Ammon's horn (tissue), 1 donor: ENCODE data around the gene TPP1.
A peak's percentile ranks its signal among the peaks of the same experiment; 100 is the strongest.

ENCODE experiments used
- DNase-seq: peaks from one replicate; pipeline ENCODE4 v3.0.0-alpha.2; 2016; ENCODE audit warnings: low spot score

TPP1 gene

DNA sequence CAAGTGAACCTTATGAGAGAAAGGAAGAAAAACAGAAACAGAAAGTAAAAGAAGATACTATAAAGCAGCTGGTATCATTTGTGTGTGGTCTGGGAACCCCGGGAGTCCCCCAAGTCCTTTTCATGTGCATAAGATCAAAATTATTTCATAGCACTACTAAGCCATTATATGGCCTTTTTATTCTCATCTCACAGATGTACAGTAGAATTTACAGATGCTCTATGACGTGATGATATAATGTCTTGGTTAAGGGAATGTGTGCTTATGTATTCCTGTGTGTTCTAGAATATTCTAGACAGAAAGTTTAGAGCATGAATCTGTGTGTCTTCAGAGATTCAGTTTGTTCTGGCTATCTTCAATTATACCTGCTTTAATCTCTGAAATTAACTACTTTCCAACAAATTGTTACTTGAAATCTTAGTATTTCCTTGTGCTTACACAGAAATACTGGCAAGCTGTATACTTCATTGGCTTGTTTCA, 8.6 kb upstream of the TPP1 start:
- no peak for DNase-seq

GRCh38 chr11:6626971-6627761, 7.9 kb upstream of the TPP1 start:
- DNase-seq = peak; percentile 71

- no peak for DNase-seq
Measured at GRCh38 chr11:6625832-6626420, 6.7 kb upstream of the TPP1 start.

DNA sequence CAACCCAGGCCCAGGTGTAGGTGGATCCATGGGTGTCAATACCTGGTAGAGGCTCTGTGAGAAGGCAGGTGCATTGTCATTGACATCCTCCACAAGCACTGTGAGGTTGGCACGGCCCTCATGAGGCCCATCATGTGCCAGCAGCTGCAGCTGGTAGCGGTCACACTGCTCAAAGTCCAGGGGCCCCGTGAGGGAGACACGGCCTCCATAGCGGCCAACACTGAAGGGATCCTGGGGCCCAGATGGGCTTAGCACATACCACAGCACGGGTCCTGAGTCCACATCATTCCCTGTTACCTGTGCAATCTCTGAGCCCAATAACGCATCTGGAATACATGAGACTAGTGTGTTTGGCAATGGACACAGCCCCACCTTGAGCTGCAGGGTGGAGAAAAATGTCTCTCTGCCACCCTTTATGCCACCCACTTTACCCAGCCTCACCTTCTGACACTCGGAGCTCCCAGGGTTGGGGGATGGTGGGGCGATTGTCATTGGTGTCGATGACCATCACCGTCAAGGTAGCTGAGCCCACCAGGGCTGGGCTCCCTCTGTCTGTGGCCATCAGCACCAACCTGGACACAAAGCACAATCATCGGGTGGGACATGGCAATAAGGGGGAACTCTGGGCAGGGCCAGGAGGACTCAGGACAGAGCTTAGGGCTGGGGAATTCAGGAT, 6.1 kb upstream of the TPP1 start:
- DNase-seq = no peak

DNA sequence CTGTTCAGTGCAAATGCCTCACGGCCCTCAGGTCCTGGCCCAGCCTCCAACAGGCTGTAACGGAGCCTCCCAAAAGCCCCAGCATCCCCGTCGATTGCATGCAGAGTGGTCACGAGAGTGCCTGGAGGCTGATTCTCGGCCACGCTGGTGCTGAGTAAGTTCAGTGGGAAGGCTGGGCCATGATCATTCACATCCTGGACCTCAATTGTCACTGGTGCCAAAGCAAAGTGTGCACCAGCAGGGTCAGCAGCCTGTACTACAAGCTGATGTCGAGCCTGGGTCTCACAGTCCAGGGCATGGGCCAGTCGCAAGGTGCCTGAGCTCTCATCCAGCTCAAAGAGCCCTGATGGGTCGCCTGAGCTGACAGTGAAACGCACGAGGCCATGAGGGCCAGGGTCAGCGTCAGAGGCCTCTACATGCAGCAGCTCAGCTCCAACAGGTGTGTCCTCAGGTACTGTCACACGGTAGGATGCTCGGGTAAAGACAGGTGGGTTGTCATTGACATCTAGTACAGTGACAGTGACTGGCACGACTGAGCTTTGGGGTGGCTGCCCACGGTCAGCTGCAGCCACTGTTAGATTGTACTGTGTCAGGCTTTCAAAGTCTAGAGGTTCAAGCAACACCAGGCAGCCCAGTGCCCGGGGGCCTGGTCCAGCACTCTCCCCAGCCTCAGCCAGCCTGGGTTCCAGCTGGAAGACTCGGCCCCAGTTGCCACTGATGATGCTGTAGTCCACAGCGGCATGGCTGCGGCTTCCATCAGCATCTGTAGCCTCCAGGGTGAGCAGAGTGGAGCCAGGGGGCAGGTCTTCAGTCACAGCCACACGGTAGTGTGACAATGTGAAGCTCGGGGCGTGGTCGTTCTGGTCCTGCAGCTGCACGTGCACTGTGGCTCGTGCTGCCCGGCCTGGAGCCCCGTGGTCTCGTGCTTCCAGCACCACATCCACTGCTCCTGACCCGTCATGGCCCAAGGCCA, 4.5 kb upstream of the TPP1 start:
- DNase-seq = no peak

DNA sequence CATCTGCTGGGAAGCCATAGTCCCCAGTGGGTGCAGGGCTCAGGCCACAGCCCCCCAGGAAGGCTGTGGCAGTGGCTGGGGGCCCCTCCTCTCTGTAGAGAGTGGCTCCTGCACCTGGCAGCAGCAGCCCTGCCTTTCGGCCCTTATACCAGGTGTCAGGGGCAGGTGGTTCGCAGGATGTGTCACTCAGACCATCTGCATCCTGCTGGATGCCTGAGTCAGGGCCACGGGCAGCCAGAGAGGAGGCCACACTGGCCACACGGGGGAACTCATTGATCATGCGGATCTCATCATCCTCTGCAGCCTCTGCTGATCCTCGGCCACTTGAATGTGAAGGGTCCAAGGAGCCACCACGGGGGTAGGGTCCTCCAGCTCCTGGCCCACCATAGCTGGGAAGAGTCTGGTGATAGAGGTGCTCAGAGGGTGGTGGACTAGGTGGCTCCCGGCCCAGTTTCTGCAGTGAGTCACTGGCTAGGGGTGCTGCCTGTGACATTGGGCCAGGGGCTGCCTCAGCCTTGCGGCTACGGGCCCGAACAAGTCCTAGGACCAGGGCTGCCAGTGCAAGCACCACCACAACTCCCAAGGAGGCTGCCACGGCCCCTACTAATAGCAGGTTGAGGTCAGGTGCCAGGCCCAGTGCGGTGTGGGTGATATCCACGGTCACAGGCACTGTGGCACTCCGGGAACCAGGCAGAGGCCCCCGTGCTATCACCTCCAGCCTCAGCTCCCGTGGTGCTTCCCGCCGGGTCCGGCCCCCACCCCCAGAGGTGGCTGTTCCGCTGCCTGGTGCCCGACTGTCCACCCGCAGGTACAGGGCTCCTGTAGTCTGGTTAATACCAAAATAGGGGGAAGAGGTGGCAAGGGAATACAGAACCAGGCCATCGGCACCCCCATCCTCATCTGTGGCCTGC, 3.3 kb upstream of the TPP1 start:
- no peak for DNase-seq

DNA sequence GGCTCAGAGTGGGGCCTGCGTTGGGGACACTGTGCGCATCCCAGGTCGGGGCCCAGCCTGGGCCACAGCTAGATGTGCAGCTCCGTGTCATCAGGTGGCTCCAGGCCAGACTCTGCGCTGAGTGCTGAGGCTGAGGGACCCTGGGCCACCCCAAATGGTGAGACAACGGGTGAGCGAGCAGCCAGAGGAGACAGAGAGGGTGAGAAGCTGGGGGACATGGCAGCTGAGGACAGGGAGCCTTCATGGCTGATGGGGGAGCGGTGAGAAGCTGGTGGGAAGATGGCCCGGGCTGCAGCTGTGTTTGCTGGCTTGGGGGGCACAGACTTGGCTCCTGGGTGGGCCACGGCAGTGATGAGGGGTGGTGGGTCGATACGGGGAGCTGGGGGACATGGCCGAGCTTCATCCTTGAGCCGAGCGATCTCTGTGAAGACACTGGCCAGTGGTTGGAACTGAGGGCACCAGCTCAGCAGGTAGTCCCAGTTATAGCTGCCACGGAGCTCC, 2.5 kb upstream of the TPP1 start:
- DNase-seq = no peak

DNA sequence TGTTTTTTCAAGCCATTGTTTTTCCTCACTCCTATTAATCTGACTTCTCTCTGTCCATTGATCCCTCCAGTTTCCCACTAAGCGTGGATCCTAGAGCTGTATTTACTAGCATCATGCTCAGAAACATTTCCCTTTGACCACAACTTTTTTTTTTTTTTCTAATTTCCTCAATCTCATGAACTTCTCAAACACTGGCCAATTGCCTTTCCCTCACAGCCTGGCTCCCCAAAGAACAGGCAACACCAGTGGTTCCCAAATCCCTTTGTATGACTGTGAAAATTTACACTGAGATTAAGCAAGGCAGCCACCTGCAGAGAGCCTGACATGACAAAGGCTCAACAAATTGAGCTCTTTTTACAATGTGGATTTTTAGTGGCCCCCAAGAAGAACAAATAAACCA, 1.4 kb upstream of the TPP1 start:
- DNase-seq = no peak

GRCh38 chr11:6618117-6619003, 862 bp downstream of the TPP1 start:
- DNase-seq = peak; percentile 87

GRCh38 chr11:6617315-6617781, 1.9 kb downstream of the TPP1 start:
- no peak for DNase-seq

DNA sequence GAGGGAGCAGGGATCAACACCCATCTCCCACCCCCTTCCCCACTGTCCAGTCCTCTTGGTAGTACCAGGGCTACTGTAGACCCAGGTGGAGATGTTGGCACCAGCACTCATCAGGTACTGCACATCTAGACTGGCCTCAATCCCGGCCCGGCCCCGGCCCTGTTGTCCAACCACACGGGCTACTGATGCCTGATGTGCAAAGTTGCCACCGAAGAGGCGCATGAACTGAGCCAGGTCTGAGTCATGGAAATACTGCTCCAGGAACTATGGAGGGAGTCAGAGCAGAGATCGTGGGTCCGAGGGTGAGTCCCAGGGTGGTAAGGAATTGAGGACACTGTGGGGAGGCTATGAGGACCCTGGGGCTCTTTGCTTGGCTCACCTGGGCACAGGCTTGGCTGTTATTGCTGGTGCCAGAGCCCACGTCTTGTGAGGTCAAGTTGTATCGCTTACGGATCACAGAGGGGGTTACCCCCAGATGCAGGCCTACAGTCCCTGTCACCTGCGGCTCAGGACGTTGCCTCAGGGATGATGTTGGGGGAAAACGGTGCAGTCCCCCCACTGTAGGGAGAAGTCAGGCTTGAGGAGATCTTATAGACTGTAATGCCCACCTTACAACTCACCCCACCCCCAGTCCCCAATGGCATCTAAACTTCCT, 2.5 kb downstream of the TPP1 start:
- DNase-seq = no peak

GRCh38 chr11:6615882-6616585, 3.2 kb downstream of the TPP1 start:
- DNase-seq = no peak

GRCh38 chr11:6615046-6615445, 4.2 kb downstream of the TPP1 start:
- no peak for DNase-seq

- no peak for DNase-seq
Measured at GRCh38 chr11:6614446-6614845, 4.8 kb downstream of the TPP1 start.

DNA sequence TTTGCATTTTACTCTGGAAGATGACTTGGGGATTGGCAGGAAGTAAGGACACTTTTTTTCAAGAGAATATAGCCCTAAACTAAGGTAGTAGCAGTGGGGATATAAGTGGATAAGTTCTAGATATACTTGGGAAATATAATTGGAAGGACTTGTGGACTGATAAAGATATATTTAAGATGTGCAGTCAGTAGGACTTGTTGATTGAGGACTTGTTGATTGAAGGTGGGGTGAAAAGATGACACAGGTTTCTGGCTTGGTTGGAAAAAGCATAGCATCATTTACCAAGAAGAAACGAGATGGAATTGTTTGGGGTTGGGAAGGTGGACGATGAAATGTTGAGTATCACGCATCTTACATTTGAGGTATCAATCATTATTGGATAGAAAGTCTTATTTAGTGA, 5.7 kb downstream of the TPP1 start:
- no peak for DNase-seq

- peak; percentile 99 for DNase-seq
Measured at GRCh38 chr11:6612213-6613041, 6.8 kb downstream of the TPP1 start, which contains the start of gene TAF10. TAF10 (minus strand) TSS chr11:6612216; CDS start chr11:6612189, 27 bp downstream.

- DNase-seq = no peak
Measured at GRCh38 chr11:6611963-6612212, 7.3 kb downstream of the TPP1 start.
